DOHH2 (cell line): ENCODE data around the gene RCAN2.
"Not testable (repeated sequence)": the region's sequence is repeated elsewhere in the genome, so short reads cannot be mapped to it uniquely, and the experiment has no call there.

Experiments used
- CTCF ChIP-seq: fragments of 200-600 bp; sonication (generic); IDR thresholded peaks from one replicate; pipeline ENCODE4 v1.5.1; 2014; ENCODE audit warnings: antibody characterized with exemption, mild to moderate bottlenecking, low read depth, low read length; ENCODE audit not compliant: poor library complexity, severe bottlenecking
- EZH2phosphoT487 ChIP-seq: fragments of 200-600 bp; sonication (generic); IDR thresholded peaks from 2 replicates; pipeline ENCODE4 v1.6.1; 2017; ENCODE audit warnings: borderline replicate concordance, mild to moderate bottlenecking, antibody characterized with exemption, low read length, moderate library complexity, mixed read lengths

- TF ChIP-seq CTCF, EZH2phosphoT487: not testable (repeated sequence)
Observed at GRCh38 chr6:46405620-46406180, 85.5 kb downstream of the RCAN2 start.
